ENCODE measurements around the gene SEC24B. TPM values are rescaled to one million over a fixed set of nuclear protein-coding genes. Genes with fewer than 3 reads are reported as not detected.

Gene SEC24B
- total RNA-seq, 1 experiment from 2014 or later, result 17.6 TPM

- H3K36me3 ChIP-seq (ENCODE audit: control insufficient read depth, insufficient read depth, low read length), result peaks cover 13% of the 10 kb centered on the region
- H3K4me1 ChIP-seq (ENCODE audit: control insufficient read depth, insufficient read depth, low read length), result no peaks in the 10 kb centered on the region
- no peak for ATAC-seq
- H3K9me3 ChIP-seq (ENCODE audit: control insufficient read depth, insufficient read depth, low read depth, low read length), result no peaks in the 10 kb centered on the region
- no peak for DNase-seq (ENCODE audit: low read depth, low spot score)
- intact Hi-C loops (cut with micrococcal nuclease; ENCODE audit: unreplicated experiment), result no loop called here
- CTCF ChIA-PET, result no interaction called here
- no peak for TF ChIP-seq CTCF (IDR thresholded peaks at IDR 0.05)
- TF ChIP-seq SIN3A (IDR thresholded peaks at IDR 0.05; ENCODE audit: borderline replicate concordance, insufficient read depth, low read depth, low read length), result no peak
- no peak for TF ChIP-seq POLR2AphosphoS5 (IDR thresholded peaks at IDR 0.05; ENCODE audit: low read depth, low read length)
- no peak for TF ChIP-seq TCF7L2 (IDR thresholded peaks at IDR 0.05; ENCODE audit: low read depth, low read length)
- no peak for TF ChIP-seq REST (IDR thresholded peaks at IDR 0.05; ENCODE audit: insufficient read depth in 1 of 2, low read depth in 2 of 2, low read length in 1 of 2)
- no peak overlapping the region for H3K27ac ChIP-seq (ENCODE audit: low read length)
- in situ Hi-C loops (cut with HindIII; ENCODE audit: low pct_unique_long_range_greater_than_20kb, low sequenced_read_pairs), result no loop called here
- POLR2A ChIA-PET, result interaction anchor here (0.6 kb wide), 1 partner anchor 1618 kb away, joined by 5 read pairs; no protein-coding TSS in a partner anchor
- BruUV-seq (replicated peaks), result no TSS peak
- H3K27me3 ChIP-seq (ENCODE audit: control insufficient read depth, insufficient read depth, low read length), result no peaks in the 10 kb centered on the region
- H3K4me3 ChIP-seq (ENCODE audit: low read depth in 2 of 2, low read length in 2 of 2), result no peak overlapping the region
Observed at GRCh38 chr4:109497511-109497910, 63.9 kb downstream of the SEC24B start.

- ChIA-PET CTCF (no interaction called here), POLR2A (no interaction called here)
- TF ChIP-seq REST (IDR thresholded peaks at IDR 0.05; ENCODE audit: insufficient read depth in 1 of 2, low read depth in 2 of 2, low read length in 1 of 2) (no peak), TCF7L2 (IDR thresholded peaks at IDR 0.05; ENCODE audit: low read depth, low read length) (no peak), SIN3A (IDR thresholded peaks at IDR 0.05; ENCODE audit: borderline replicate concordance, insufficient read depth, low read depth, low read length) (no peak)
- intact Hi-C loops (cut with micrococcal nuclease; ENCODE audit: unreplicated experiment), result no loop called here
- BruUV-seq (replicated peaks), result no TSS peak
- Histone ChIP-seq H3K27me3 (ENCODE audit: control insufficient read depth, insufficient read depth, low read length) (no peaks in the 10 kb centered on the region), H3K27ac (ENCODE audit: low read length) (no peak overlapping the region), H3K4me3 (ENCODE audit: low read depth in 2 of 2, low read length in 2 of 2) (no peak overlapping the region), H3K9me3 (ENCODE audit: control insufficient read depth, insufficient read depth, low read depth, low read length) (no peaks in the 10 kb centered on the region), H3K4me1 (ENCODE audit: control insufficient read depth, insufficient read depth, low read length) (no peaks in the 10 kb centered on the region), H3K36me3 (ENCODE audit: control insufficient read depth, insufficient read depth, low read length) (peaks cover 13% of the 10 kb centered on the region)
- ATAC-seq (no peak), DNase-seq (ENCODE audit: low read depth, low spot score) (no peak)
- in situ Hi-C loops (cut with HindIII; ENCODE audit: low pct_unique_long_range_greater_than_20kb, low sequenced_read_pairs), result no loop called here
Observed at GRCh38 chr4:109499513-109499912, 65.9 kb downstream of the SEC24B start.

Data from Panc1 (cell line).